HepG2 (cell line): ENCODE measurements around the gene SYNGR2. TPM values are rescaled to one million over a fixed set of nuclear protein-coding genes. Genes with fewer than 3 reads are reported as not detected.

ENCODE experiments used
- ARNT2 ChIP-seq: sonication (generic); formaldehyde crosslinking; IDR thresholded peaks from 2 replicates; pipeline ENCODE4 v1.8.0; 2022; ENCODE audit warnings: mild to moderate bottlenecking, low read depth, missing genetic modification reagents, moderate library complexity
- ELF1 ChIP-seq: sonication (generic); formaldehyde crosslinking; IDR thresholded peaks from 2 replicates; pipeline ENCODE4 v1.4.0; 2020; ENCODE audit warnings: missing genetic modification reagents
- FOXP1 ChIP-seq, 2 experiments: fragments of 450-650 bp in 1 of 2; IDR thresholded peaks; 2 replicates each; pipeline ENCODE4 v1.6.1; 2017 to 2018; ENCODE audit warnings: antibody characterized with exemption in 1 of 2
- IRF2 ChIP-seq: IDR thresholded peaks from 2 replicates; pipeline ENCODE4 v1.6.1; 2018; ENCODE audit warnings: missing genetic modification reagents, missing compliant biosample characterization
- STAT5B ChIP-seq: sonication (generic); formaldehyde crosslinking; IDR thresholded peaks from 2 replicates; pipeline ENCODE4 v1.4.0; 2020; ENCODE audit warnings: missing genetic modification reagents
- THRA ChIP-seq: sonication (generic); formaldehyde crosslinking; IDR thresholded peaks from 2 replicates; pipeline ENCODE4 v1.4.0; 2020; ENCODE audit warnings: missing genetic modification reagents, borderline replicate concordance
- TIGD3 ChIP-seq: sonication (generic); formaldehyde crosslinking; IDR thresholded peaks from 2 replicates; pipeline ENCODE4 v1.5.1; 2020; ENCODE audit warnings: mild to moderate bottlenecking, missing genetic modification reagents, borderline replicate concordance
- TRAFD1 ChIP-seq: sonication (generic); formaldehyde crosslinking; IDR thresholded peaks from 2 replicates; pipeline ENCODE4 v1.5.1; 2020; ENCODE audit warnings: missing genetic modification reagents, mild to moderate bottlenecking, borderline replicate concordance
- ZBTB33 ChIP-seq: sonication (generic); formaldehyde crosslinking; IDR thresholded peaks from 2 replicates; pipeline ENCODE4 v1.4.0; 2020; ENCODE audit warnings: missing genetic modification reagents
- ZBTB40 ChIP-seq, 2 experiments: fragments of 450-650 bp in 1 of 2; sonication (generic) in 1 of 2; formaldehyde crosslinking in 1 of 2; IDR thresholded peaks; 2 replicates each; pipeline versions ENCODE4 v1.6.1 to v1.8.0; 2016 to 2022; ENCODE audit warnings: antibody characterized with exemption in 1 of 2, mild to moderate bottlenecking in 1 of 2, missing genetic modification reagents in 1 of 2
- ZNF703 ChIP-seq: sonication (generic); formaldehyde crosslinking; IDR thresholded peaks from 2 replicates; pipeline ENCODE4 v1.5.1; 2020; ENCODE audit warnings: missing genetic modification reagents, mild to moderate bottlenecking, moderate library complexity, borderline replicate concordance
- ZNF792 ChIP-seq: IDR thresholded peaks from 2 replicates; pipeline ENCODE4 v1.6.1; 2016
- polyA plus RNA-seq, 8 experiments: library from polyadenylated mRNA; depleted of rRNA in 3 of 8; stranded (reverse) in 7 of 8; unstranded in 1 of 8; fragments of >200 nt; fragmentation: Illumina TruSeq in 4 of 8; extraction: Trizol in 4 of 8; gene quantifications; 2 replicates each; pipeline versions ENCODE4 v1.2.1 to v1.2.3, GENCODE V29; 2011 to 2016; ENCODE audit warnings: low read depth in 4 of 8, missing spikeins in 1 of 8, mixed read lengths in 1 of 8; ENCODE audit not compliant: insufficient read depth in 1 of 8
- total RNA-seq, 5 experiments: library from RNA; depleted of rRNA; stranded (reverse); fragments of >200 nt; fragmentation: Illumina TruSeq; extraction: Trizol; gene quantifications; 2 replicates each; pipeline ENCODE4 v1.2.3, GENCODE V29; 2016; ENCODE audit warnings: low read depth in 1 of 5

The SYNGR2 gene
- total and polyA plus RNA-seq, 2 of the 13 experiments (the other 11 are each of a cell fraction or from before 2014, with no cell fraction given) = 46.7 to 170 TPM

- TF ChIP-seq TRAFD1 (CRISPR knock-in tag) (0 out of 2 replicates have a peak, but pooled peaks have one; percentile 88), ELF1 (CRISPR knock-in tag) (peak; percentile 77), ZBTB40 (IDR thresholded peaks at IDR 0.05) (no peak), ZBTB40 (CRISPR knock-in tag; IDR thresholded peaks at IDR 0.05) (no peak), ARNT2 (CRISPR knock-in tag) (no peak; the same call in 1 of the 2 replicates), ZBTB33 (0 out of 2 replicates have a peak, but pooled peaks have one; percentile 32), FOXP1 (IDR thresholded peaks at IDR 0.05) (no peak), FOXP1 (CRISPR knock-in tag; IDR thresholded peaks at IDR 0.05) (peak; percentile 25; the same call in 1 of the 2 replicates), STAT5B (CRISPR knock-in tag) (0 out of 2 replicates have a peak, but pooled peaks have one; percentile 70), ZNF703 (CRISPR knock-in tag) (no peak), TIGD3 (CRISPR knock-in tag) (no peak), IRF2 (CRISPR knock-in tag) (peak; percentile 75), THRA (CRISPR knock-in tag) (peak; percentile 99), ZNF792 (CRISPR knock-in tag) (peak; percentile 69)
Observed at GRCh38 chr17:78127239-78127887, 41.0 kb upstream of the SYNGR2 start (continued).
